K562 (cell line): ENCODE measurements around the gene LAMB1. TPM values are rescaled to one million over a fixed set of nuclear protein-coding genes. Genes with fewer than 3 reads are reported as not detected.

Source experiments
- ATAC-seq: fragments of 200-7000 bp; cut with Tn5 transposase; 3 replicates; pipeline ENCODE4 v1.9.1; 2020; ENCODE audit warnings: moderate library complexity
- BruUV-seq: library from RNA; stranded (reverse); fragments of 400-500 nt; replicated peaks from 2 replicates; lab custom pipeline; 2021; lab: Mats Ljungman, UMichigan
- CTCF ChIA-PET: fragments of 300-600 bp; formaldehyde crosslinking; extraction: SDS; loops from one replicate; lab custom pipeline; 2021; ENCODE audit warnings: low intra/inter-chr PET ratio; lab: Yijun Ruan, JAX
- POLR2A ChIA-PET: fragments of 300-600, 350-650 bp; sonication (Branson Sonifier 250); formaldehyde crosslinking; extraction: SDS; loops from one replicate; lab custom pipeline; 2021; ENCODE audit warnings: antibody characterized with exemption, inconsistent platforms; lab: Yijun Ruan, JAX
- DNase-seq, 4 experiments: peaks; one replicate each; pipeline versions ENCODE4 v3.0.0 to v3.0.0-alpha.2; 2011 to 2018; ENCODE audit warnings: low spot score in 3 of 4, mixed read lengths in 3 of 4; ENCODE audit errors: extremely low read depth in 1 of 4
- FAIRE-seq: peaks from 2 replicates; lab custom pipeline; 2011; peaks lifted over from hg19 to GRCh38; lab: Jason Lieb, UNC
- H2AFZ ChIP-seq: 2 replicates; pipeline ENCODE4 v1.6.0; 2011; ENCODE audit warnings: low read depth, low read length, control low read depth, inconsistent platforms
- H3K27ac ChIP-seq: fragments of 200-600 bp; 3 replicates; pipeline ENCODE4 v1.8.0; 2011; ENCODE audit warnings: low read depth, mild to moderate bottlenecking, control low read depth, inconsistent platforms, low read length, moderate library complexity, mixed read lengths; ENCODE audit errors: extremely low read depth
- H3K27me3 ChIP-seq, 2 experiments: fragments of 300-600 bp in 1 of 2; 2 replicates in 1 of 2; 3 replicates in 1 of 2; pipeline versions ENCODE4 v1.6.0 to v1.8.0; 2011; ENCODE audit warnings: inconsistent platforms in 2 of 2, low read length in 2 of 2, mild to moderate bottlenecking in 1 of 2, mixed read lengths in 1 of 2, moderate library complexity in 1 of 2; ENCODE audit not compliant: control insufficient read depth in 2 of 2, insufficient read depth in 2 of 2
- H3K36me3 ChIP-seq: fragments of 300-600 bp; 3 replicates; pipeline ENCODE4 v1.8.0; 2011; ENCODE audit warnings: mild to moderate bottlenecking, low read length, inconsistent platforms; ENCODE audit not compliant: control insufficient read depth, insufficient read depth
- H3K4me1 ChIP-seq, 2 experiments: fragments of 200-600 bp in 1 of 2; replicated peaks in 1 of 2; 2 replicates in 1 of 2; 3 replicates in 1 of 2; pipeline versions ENCODE4 v1.5.1 to v1.8.0; 2011; ENCODE audit warnings: inconsistent platforms in 2 of 2, low read length in 2 of 2, mild to moderate bottlenecking in 1 of 2, mixed read lengths in 1 of 2, moderate library complexity in 1 of 2; ENCODE audit not compliant: control insufficient read depth in 2 of 2, insufficient read depth in 2 of 2
- H3K4me2 ChIP-seq: 2 replicates; pipeline ENCODE4 v1.6.1; 2011; ENCODE audit warnings: low read length, control low read depth, inconsistent platforms, mixed read lengths; ENCODE audit not compliant: insufficient read depth
- H3K4me3 ChIP-seq: fragments of 200-600 bp; sonication (generic), shearing (Covaris generic); 2 replicates; pipeline ENCODE4 v1.5.1; 2016; ENCODE audit warnings: control low read depth, inconsistent platforms
- H3K79me2 ChIP-seq: fragments of 200-600 bp; 3 replicates; pipeline ENCODE4 v1.8.0; 2011; ENCODE audit warnings: low read length, inconsistent platforms; ENCODE audit not compliant: control insufficient read depth, insufficient read depth
- H3K9ac ChIP-seq, 2 experiments: 2 replicates each; pipeline versions ENCODE4 v1.6.0 to v1.6.1; 2011; ENCODE audit warnings: low read depth in 2 of 2, low read length in 2 of 2, control low read depth in 1 of 2, inconsistent platforms in 1 of 2, mild to moderate bottlenecking in 1 of 2, mixed read lengths in 1 of 2; ENCODE audit not compliant: insufficient read depth in 1 of 2
- H3K9me1 ChIP-seq: one replicate; pipeline ENCODE4 v1.6.0; 2011; ENCODE audit warnings: inconsistent platforms, mild to moderate bottlenecking, low read length, moderate library complexity; ENCODE audit not compliant: control insufficient read depth, insufficient read depth
- H3K9me3 ChIP-seq: replicated peaks from 2 replicates; pipeline ENCODE4 v1.5.1; 2011; ENCODE audit warnings: low read depth, low read length, inconsistent platforms; ENCODE audit not compliant: control insufficient read depth, insufficient read depth
- H4K20me1 ChIP-seq: replicated peaks from 2 replicates; pipeline ENCODE4 v1.6.1; 2011; ENCODE audit warnings: low read length, inconsistent platforms, mixed read lengths; ENCODE audit not compliant: control insufficient read depth, insufficient read depth
- CHCHD3 ChIP-seq: fragments of 250-450 bp; sonication (Bioruptor Pico); IDR thresholded peaks from 2 replicates; pipeline ENCODE4 v2.1.2; 2022; ENCODE audit warnings: mild to moderate bottlenecking
- NCOA6 ChIP-seq: fragments of 450-650 bp; IDR thresholded peaks from 2 replicates; pipeline ENCODE4 v1.6.1; 2017; ENCODE audit warnings: mild to moderate bottlenecking
- NFIX ChIP-seq: fragments of 250-450 bp; sonication (Bioruptor Pico); IDR thresholded peaks from 2 replicates; pipeline ENCODE4 v1.4.0; 2020; ENCODE audit warnings: low read depth, mild to moderate bottlenecking, moderate library complexity
- NR1H2 ChIP-seq: sonication (generic); formaldehyde crosslinking; IDR thresholded peaks from 2 replicates; pipeline ENCODE4 v1.4.0; 2020; ENCODE audit warnings: mild to moderate bottlenecking, missing genetic modification reagents
- POLR2H ChIP-seq: IDR thresholded peaks from 2 replicates; pipeline ENCODE4 v1.6.1; 2016; ENCODE audit warnings: missing genetic modification characterization, low read depth, mild to moderate bottlenecking, control low read depth, missing compliant biosample characterization, moderate library complexity
- RAD51 ChIP-seq: fragments of 450-650 bp; IDR thresholded peaks from 2 replicates; pipeline ENCODE4 v1.7.1; 2016; ENCODE audit warnings: low read depth, mild to moderate bottlenecking, borderline replicate concordance
- SLC30A9 ChIP-seq: fragments of 250-450 bp; sonication (Bioruptor Pico); IDR thresholded peaks from 2 replicates; pipeline ENCODE4 v1.8.0; 2022; ENCODE audit warnings: mild to moderate bottlenecking, moderate library complexity
- SRSF7 ChIP-seq: fragments of 200-400 bp; formaldehyde crosslinking; optimal IDR thresholded peaks from 2 replicates; pipeline ENCODE3; 2017; ENCODE audit warnings: mild to moderate bottlenecking, low read depth, low read length
- ZNF408 ChIP-seq: fragments of 250-450 bp; sonication (Bioruptor Pico); IDR thresholded peaks from 2 replicates; pipeline ENCODE4 v1.4.0; 2020; ENCODE audit warnings: low read depth, mild to moderate bottlenecking, moderate library complexity
- ZNF717 ChIP-seq: fragments of 250-450 bp; sonication (Bioruptor Pico); IDR thresholded peaks from 2 replicates; pipeline ENCODE4 v1.5.0; 2021
- WGBS: fragments of 100-300 bp; shearing (Covaris generic); methylation state at CpG from one replicate; pipeline ENCODE4 v1.1.6; 2016; ENCODE audit warnings: low coverage, mixed read lengths; ENCODE audit not compliant: insufficient coverage; ENCODE audit errors: missing lambda C conversion rate; 5-methylcytosine and 5-hydroxymethylcytosine counted together
- in situ Hi-C: fragments of 300-500 bp; cut with MboI; formaldehyde crosslinking; loops from 4 replicates; pipeline ENCODE4 v1.15.0; 2018; ENCODE audit warnings: inconsistent platforms, mixed read lengths
- intact Hi-C: fragments of 100-400 bp; cut with micrococcal nuclease; formaldehyde crosslinking; loops from 2 replicates; pipeline ENCODE4 v1.14.2; 2022
- polyA plus RNA-seq, 8 experiments: library from polyadenylated mRNA; depleted of rRNA in 4 of 8; stranded (reverse) in 5 of 8; unstranded in 3 of 8; fragments of >200 nt; fragmentation: Nextera tagmentation in 2 of 8; fragmentation: Illumina TruSeq in 1 of 8; extraction: Ambion mirVana in 2 of 8; extraction: Trizol in 1 of 8; gene quantifications; 2 replicates each; pipeline versions ENCODE4 v1.2.1 to v1.2.3, GENCODE V29; 2011 to 2014; ENCODE audit warnings: inconsistent platforms in 1 of 8, missing spikeins in 1 of 8
- total RNA-seq, 7 experiments: library from RNA; depleted of rRNA in 6 of 7; stranded (reverse); fragments of >200 nt in 6 of 7; fragmentation: Illumina TruSeq in 2 of 7; extraction: Trizol in 2 of 7; gene quantifications; 2 replicates each; pipeline versions ENCODE4 v1.2.1 to v1.2.3, GENCODE V29; 2011 to 2021; ENCODE audit warnings: low replicate concordance in 1 of 7
- TF ChIP-seq, protein P1 (sequence below): sonication (generic); formaldehyde crosslinking; IDR thresholded peaks from 2 replicates; pipeline ENCODE4 v1.8.1; 2023; ENCODE audit warnings: mild to moderate bottlenecking, missing genetic modification reagents

Gene LAMB1
- total and polyA plus RNA-seq, 9 of the 15 experiments (the other 6 are each of a cell fraction or from before 2014, with no cell fraction given) = 6.0 to 17.7 (median 12.3) TPM

DNA sequence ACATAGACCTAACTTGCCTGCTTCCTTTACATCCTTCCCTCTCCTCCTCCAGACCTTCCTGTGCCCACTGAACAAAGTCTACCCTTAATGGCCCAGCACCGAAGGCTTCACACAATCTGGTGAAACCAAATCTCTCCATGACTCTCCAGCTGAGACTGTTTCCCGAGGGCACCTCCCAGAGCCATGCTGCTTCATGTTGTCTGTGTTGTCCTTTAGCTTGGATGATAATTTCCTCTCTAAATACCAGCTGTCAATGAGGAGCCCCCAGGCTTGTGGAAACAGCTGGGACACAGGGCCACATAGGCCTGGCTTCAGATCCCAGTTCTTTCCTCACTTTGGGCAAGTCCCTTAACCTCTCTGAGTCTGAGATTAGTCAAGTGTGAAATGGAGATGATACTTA is 57.6 kb downstream of the LAMB1 start:
- CTCF ChIA-PET = no interaction called here
- no peaks in the 10 kb centered on the region for H4K20me1 ChIP-seq

More for the DNA sequence above, 57.6 kb downstream of the LAMB1 start:
- no peaks in the 10 kb centered on the region for H3K9me1 ChIP-seq
- ATAC-seq (peak; percentile 19; the same call in 2 of the 3 replicates), FAIRE-seq (no peak), DNase-seq (no peak)
- H3K27ac ChIP-seq = no peak overlapping the region
- no peaks in the 10 kb centered on the region for H3K9me3 ChIP-seq
- H3K4me1 ChIP-seq = no peaks in the 10 kb centered on the region
- intact Hi-C loops = loop anchor here (5.0 kb wide), 1 partner anchor 202 kb away; no protein-coding TSS in a partner anchor
- TF ChIP-seq SRSF7 (no peak), ZNF717 (CRISPR knock-in tag) (no peak), NCOA6 (no peak), RAD51 (no peak), SLC30A9 (CRISPR knock-in tag) (no peak), NFIX (CRISPR knock-in tag) (no peak), CHCHD3 (CRISPR knock-in tag) (no peak), ZNF408 (CRISPR knock-in tag) (no peak), POLR2H (tag) (no peak), NR1H2 (no peak)
- TF ChIP-seq, protein P1, sequence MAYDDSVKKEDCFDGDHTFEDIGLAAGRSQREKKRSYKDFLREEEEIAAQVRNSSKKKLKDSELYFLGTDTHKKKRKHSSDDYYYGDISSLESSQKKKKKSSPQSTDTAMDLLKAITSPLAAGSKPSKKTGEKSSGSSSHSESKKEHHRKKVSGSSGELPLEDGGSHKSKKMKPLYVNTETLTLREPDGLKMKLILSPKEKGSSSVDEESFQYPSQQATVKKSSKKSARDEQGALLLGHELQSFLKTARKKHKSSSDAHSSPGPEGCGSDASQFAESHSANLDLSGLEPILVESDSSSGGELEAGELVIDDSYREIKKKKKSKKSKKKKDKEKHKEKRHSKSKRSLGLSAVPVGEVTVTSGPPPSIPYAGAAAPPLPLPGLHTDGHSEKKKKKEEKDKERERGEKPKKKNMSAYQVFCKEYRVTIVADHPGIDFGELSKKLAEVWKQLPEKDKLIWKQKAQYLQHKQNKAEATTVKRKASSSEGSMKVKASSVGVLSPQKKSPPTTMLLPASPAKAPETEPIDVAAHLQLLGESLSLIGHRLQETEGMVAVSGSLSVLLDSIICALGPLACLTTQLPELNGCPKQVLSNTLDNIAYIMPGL (CRISPR knock-in tag) = no peak
- BruUV-seq = TSS peak; percentile 21
- in situ Hi-C loops = no loop called here
- peaks cover 21% of the 10 kb centered on the region for H3K36me3 ChIP-seq
- no peak overlapping the region for H3K4me3 ChIP-seq
- POLR2A ChIA-PET = interaction anchor here (0.6 kb wide), 1 partner anchor 11 kb away, joined by 4 read pairs; no protein-coding TSS in a partner anchor
- WGBS = 53% methylated on average over 2 of the region's 2 CpGs
- H3K4me2 ChIP-seq = no peak overlapping the region
- no peaks in the 10 kb centered on the region for H3K79me2 ChIP-seq
- no peak overlapping the region for H2AFZ ChIP-seq
- no peaks in the 10 kb centered on the region for H3K27me3 ChIP-seq
- no peak overlapping the region for H3K9ac ChIP-seq
